Mononuclear cell (primary cell): ENCODE measurements around the gene TMEM106B. TPM values are rescaled to one million over a fixed set of nuclear protein-coding genes. Genes with fewer than 3 reads are reported as not detected.
"Not testable (repeated sequence)": the region's sequence is repeated elsewhere in the genome, so short reads cannot be mapped to it uniquely, and the experiment has no call there.

Source experiments
- H3K27me3 ChIP-seq: 2 replicates; pipeline ENCODE4 v1.6.0; 2011; ENCODE audit warnings: low read length, control low read depth; ENCODE audit not compliant: insufficient read depth
- H3K4me1 ChIP-seq: 2 replicates; pipeline ENCODE4 v1.5.1; 2011; ENCODE audit warnings: mild to moderate bottlenecking, low read length, control low read depth; ENCODE audit not compliant: insufficient read depth
- H3K4me3 ChIP-seq: 2 replicates; pipeline ENCODE4 v1.5.1; 2011; ENCODE audit warnings: mild to moderate bottlenecking, low read length, moderate library complexity
- H3K9me3 ChIP-seq: 2 replicates; pipeline ENCODE4 v1.5.1; 2011; ENCODE audit warnings: low read depth, mild to moderate bottlenecking, control low read depth, low read length
- total RNA-seq: library from RNA; depleted of rRNA; stranded (reverse); fragments of >200 nt; gene quantifications from one replicate; pipeline ENCODE4 v1.2.3, GENCODE V29; 2012

Gene TMEM106B
- total RNA-seq, 1 donor, result 31.2 TPM

DNA sequence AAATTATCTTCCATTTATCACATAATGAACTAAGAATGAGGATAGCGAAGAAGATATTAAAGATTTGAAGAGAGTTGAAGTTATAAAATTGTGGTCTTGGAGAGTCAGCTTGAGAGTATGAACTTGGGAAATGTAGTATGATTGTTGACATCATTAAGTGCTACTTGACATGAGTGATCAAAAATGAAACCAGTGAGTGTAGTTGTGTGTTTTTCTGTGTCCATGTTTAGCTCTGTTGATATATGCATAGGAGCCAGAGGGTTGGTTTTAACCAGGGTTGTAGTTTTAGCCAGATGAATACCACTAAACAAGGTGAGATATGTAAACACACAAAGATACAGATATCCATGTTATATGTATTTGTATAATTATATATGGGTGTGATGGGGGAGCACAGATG lies 6.2 kb downstream of the TMEM106B start:
- Histone ChIP-seq H3K9me3 (no peaks in the 10 kb centered on the region), H3K4me3 (no peak overlapping the region), H3K27me3 (no peaks in the 10 kb centered on the region), H3K4me1 (peaks cover 6% of the 10 kb centered on the region)

DNA sequence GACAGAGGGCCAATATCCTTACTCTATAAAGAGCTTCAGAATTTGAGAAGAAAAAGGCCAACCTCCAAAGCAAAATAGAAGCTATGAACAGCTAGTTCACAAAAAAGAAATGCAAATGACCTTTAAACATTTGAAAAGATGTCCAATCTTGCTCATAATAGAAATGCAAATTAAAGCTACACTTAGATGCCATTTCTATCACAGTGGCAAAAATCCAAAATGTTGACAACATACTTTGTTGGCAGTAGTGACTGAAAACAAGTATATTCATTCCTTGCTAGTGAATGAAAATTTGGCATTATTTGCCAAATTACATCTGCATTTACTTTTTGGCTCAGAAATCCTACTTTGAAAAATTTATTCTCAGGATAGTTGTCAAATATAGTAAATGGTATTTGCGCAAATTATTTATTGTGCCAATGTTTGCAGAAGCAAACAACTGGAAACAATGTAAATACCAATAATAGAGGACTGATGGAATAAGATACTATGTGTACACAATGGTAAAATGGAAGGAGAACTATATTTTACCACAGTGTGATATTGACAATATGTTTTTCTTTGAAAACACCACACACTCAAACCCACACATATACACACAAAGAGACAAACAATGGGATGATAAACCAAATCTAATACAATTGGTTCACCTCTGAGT lies 9.4 kb downstream of the TMEM106B start:
- Histone ChIP-seq H3K4me3 (no peak overlapping the region), H3K27me3 (no peaks in the 10 kb centered on the region), H3K4me1 (peaks cover 7% of the 10 kb centered on the region), H3K9me3 (no peaks in the 10 kb centered on the region)

DNA sequence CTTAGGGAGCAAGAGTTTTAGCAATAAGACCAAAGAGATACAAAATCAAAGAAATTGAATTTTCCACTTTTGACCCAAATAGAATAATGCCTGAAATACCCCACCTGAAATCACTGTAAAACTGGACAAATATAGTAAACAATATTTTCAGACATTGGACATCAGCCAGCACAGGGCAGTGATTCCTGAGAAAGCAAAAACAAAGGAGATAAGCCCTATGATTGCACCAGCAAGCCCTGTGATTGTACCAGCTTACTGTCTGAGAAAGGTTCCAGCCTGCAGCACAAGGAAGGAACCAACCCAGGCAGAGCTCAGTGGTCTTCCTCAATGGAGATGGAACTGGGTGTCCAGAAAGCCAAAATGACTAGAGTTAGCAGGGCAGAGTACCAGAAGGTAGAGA lies 10.3 kb downstream of the TMEM106B start:
- Histone ChIP-seq H3K4me3 (no peak overlapping the region), H3K27me3 (no peaks in the 10 kb centered on the region), H3K9me3 (no peaks in the 10 kb centered on the region), H3K4me1 (peaks cover 7% of the 10 kb centered on the region)

- Histone ChIP-seq H3K9me3 (no peaks in the 10 kb centered on the region), H3K27me3 (no peaks in the 10 kb centered on the region), H3K4me3 (no peak overlapping the region), H3K4me1 (peaks cover 7% of the 10 kb centered on the region)
Measured at GRCh38 chr7:12222889-12223579, 11.9 kb downstream of the TMEM106B start.

- not testable (repeated sequence) for H3K4me1 ChIP-seq, H3K4me3 ChIP-seq
Measured at GRCh38 chr7:12225017-12225416, 13.9 kb downstream of the TMEM106B start.

GRCh38 chr7:12226756-12227155 lies 15.7 kb downstream of the TMEM106B start:
- Histone ChIP-seq H3K9me3 (no peaks in the 10 kb centered on the region), H3K27me3 (no peaks in the 10 kb centered on the region), H3K4me3 (no peak overlapping the region), H3K4me1 (peaks cover 4% of the 10 kb centered on the region)

More at GRCh38 chr7:12225017-12225416, 13.9 kb downstream of the TMEM106B start:
- H3K9me3 ChIP-seq, H3K27me3 ChIP-seq: not testable (repeated sequence)

DNA sequence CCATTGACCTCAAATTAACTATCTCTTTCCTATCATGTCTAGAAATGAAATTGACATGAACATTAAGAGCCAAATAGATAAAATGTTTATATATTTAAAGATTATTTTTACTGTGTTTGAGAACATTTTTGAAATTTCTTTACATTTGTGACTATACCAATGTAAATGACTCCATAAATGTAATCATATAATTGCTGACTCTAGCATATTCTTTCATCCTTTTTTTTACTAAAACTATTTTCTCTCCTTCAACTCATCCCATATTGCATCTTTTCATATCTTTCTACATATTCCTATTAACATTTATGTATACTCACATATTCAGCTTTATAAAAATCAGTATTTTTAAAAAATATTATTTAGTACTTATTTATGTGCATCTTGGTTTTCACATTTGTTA lies 16.9 kb downstream of the TMEM106B start:
- Histone ChIP-seq H3K9me3 (no peaks in the 10 kb centered on the region), H3K4me1 (no peaks in the 10 kb centered on the region), H3K4me3 (no peak overlapping the region), H3K27me3 (no peaks in the 10 kb centered on the region)

- Histone ChIP-seq H3K4me1 (no peaks in the 10 kb centered on the region), H3K27me3 (no peaks in the 10 kb centered on the region), H3K9me3 (no peaks in the 10 kb centered on the region), H3K4me3 (no peak overlapping the region)
Measured at GRCh38 chr7:12229046-12229445, 18.0 kb downstream of the TMEM106B start.

DNA sequence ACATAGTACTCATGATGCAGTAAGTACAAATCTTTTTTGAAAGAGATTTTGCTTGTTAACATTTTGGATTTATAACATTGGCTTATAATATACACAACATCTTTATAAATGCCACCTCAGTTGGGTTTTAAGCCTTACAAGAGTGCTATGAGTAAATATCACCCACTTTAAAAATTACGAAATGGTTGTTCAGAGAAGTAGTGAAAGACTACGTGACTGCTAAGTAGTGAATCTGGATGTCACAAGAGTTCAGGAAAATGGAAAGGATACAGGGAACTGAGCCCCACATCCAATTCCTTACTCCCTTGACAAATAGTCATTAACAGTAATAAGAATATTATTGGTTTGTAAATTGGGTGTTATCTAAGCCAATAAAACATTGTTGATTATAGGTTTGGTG lies 20.0 kb downstream of the TMEM106B start:
- no peaks in the 10 kb centered on the region for H3K27me3 ChIP-seq
- no peak overlapping the region for H3K4me3 ChIP-seq
- no peaks in the 10 kb centered on the region for H3K9me3 ChIP-seq
- no peaks in the 10 kb centered on the region for H3K4me1 ChIP-seq

DNA sequence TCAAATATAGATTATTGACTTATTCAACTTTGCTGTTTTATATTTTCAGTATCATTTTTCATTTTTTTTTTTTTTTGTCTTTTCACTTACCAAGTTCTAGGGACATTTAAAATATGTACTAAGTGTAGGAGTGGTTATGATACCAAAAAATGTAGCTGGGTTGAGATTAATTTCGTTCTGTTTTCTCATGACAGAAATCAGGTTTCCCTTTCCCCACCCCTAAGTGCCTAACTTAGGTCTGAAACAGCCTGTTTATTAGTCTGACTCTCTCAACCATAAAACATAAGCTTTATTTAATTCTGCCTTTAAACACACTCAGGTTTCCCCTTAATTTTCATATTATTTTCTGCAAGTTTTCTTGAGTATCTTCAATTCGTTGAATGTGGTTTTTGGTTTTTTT lies 22.1 kb downstream of the TMEM106B start:
- Histone ChIP-seq H3K9me3 (no peaks in the 10 kb centered on the region), H3K27me3 (no peaks in the 10 kb centered on the region), H3K4me3 (no peak overlapping the region), H3K4me1 (no peaks in the 10 kb centered on the region)

DNA sequence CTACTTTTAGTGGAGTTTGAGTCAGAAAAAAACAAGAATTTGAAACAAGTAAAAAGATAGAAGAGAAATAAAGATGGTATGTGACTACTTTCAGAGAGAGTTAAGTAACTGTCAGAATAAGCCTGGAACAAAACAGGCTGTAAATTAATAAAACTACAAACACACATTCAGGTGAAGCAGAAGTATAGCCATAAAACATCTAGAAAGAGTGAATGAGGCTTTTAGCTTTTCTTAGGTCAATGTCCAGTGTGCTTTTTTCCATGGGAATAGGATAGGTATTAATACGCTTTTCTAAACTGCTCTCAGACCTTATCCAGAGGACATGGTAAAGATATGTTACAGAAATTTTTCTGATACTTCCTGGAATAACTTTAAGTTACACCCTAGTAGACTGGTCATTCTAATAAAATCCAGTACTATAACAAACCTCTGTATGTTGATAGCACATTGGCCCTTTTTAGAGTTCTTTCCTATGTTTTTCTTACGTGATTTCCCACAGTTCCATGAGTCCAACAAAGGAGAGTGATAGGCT lies 23.3 kb downstream of the TMEM106B start:
- no peaks in the 10 kb centered on the region for H3K9me3 ChIP-seq
- peaks cover under 1% of the 10 kb centered on the region for H3K4me1 ChIP-seq
- no peak overlapping the region for H3K4me3 ChIP-seq
- H3K27me3 ChIP-seq, result no peaks in the 10 kb centered on the region

DNA sequence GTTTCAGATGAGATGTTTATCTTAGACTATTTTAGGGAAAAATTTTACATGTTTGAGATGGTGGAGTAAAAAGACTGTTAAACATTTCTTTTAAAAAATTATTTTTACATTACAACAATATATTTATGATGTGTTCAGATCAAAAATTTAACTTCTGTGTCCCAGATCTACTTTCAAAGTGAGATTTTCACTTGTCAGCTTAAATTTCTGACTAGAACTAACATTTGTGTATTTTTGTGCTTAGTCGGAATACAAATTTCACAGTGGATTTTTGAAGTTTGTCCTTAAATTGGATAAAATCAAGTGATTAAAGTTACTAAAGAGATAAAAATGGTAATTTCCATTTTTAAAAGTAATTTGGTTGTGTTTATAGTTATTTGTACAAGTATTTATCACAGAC lies 24.9 kb downstream of the TMEM106B start:
- Histone ChIP-seq H3K9me3 (no peaks in the 10 kb centered on the region), H3K4me3 (no peak overlapping the region)

DNA sequence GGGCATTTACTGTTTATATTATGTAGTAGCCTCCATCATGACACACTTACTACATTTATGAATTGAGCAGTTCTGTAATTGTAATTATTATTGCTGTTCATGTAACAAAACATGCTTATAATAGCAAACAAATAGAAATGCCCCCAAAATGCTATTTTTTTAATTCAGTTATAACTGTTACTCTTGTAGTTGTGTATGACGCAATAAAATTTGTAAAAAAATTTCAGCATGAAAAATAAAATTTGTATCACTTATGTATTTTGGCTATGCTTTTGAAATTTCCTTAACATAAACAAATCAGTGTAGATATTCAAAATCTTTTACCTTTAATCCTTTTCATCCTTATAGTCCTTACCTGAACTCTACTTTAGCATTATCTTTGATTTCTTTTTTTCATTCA lies 25.9 kb downstream of the TMEM106B start:
- Histone ChIP-seq H3K4me3 (no peak overlapping the region), H3K9me3 (no peaks in the 10 kb centered on the region), H3K27me3 (no peaks in the 10 kb centered on the region), H3K4me1 (peaks cover 9% of the 10 kb centered on the region)

More for the DNA sequence above, 24.9 kb downstream of the TMEM106B start:
- peaks cover 9% of the 10 kb centered on the region for H3K4me1 ChIP-seq
- H3K27me3 ChIP-seq, result no peaks in the 10 kb centered on the region

- Histone ChIP-seq H3K4me3 (no peak overlapping the region), H3K27me3 (no peaks in the 10 kb centered on the region), H3K9me3 (no peaks in the 10 kb centered on the region), H3K4me1 (peaks cover 9% of the 10 kb centered on the region)
Measured at GRCh38 chr7:12239806-12240205, 28.7 kb downstream of the TMEM106B start.

DNA sequence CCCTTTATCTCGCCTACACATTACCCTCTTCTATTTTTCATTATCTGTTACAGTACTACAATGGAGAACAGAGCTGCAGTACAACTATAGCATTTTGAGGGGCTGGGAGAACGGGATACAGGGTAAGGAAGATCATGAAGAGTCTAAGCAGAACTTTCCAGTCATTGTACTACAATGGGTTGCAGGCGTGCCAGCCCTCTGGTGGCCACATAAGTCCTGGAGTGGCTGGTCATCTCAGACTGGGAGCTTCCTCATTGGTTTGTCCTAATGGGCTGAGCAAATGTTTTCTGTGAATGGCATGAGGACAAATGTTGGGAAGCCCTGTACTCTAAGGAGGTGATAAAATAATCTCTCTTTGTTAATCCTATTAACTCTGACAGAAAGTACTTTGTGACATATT lies 33.0 kb downstream of the TMEM106B start:
- Histone ChIP-seq H3K4me1 (peaks cover 9% of the 10 kb centered on the region), H3K4me3 (no peak overlapping the region), H3K27me3 (no peaks in the 10 kb centered on the region), H3K9me3 (no peaks in the 10 kb centered on the region)

- H3K4me3 ChIP-seq, result no peak overlapping the region
- no peaks in the 10 kb centered on the region for H3K9me3 ChIP-seq
- no peaks in the 10 kb centered on the region for H3K27me3 ChIP-seq
- H3K4me1 ChIP-seq, result peaks cover 5% of the 10 kb centered on the region
Measured at GRCh38 chr7:12244694-12245093, 33.6 kb downstream of the TMEM106B start.
